Suprapubic skin (tissue), 4 donors: ENCODE results near the gene GAS7. TPM values are rescaled to one million over a fixed set of nuclear protein-coding genes. Genes with fewer than 3 reads are reported as not detected.

Source experiments
- DNase-seq, 2 donors: peaks; one replicate each; pipeline ENCODE4 v3.0.0-alpha.2; 2019; ENCODE audit warnings: low spot score in 2 of 2
- H3K27ac ChIP-seq: fragments of 200-600 bp; sonication (generic); one replicate; pipeline ENCODE4 v1.5.1; 2019
- H3K27me3 ChIP-seq: fragments of 200-600 bp; sonication (generic); one replicate; pipeline ENCODE4 v1.5.1; 2019
- H3K36me3 ChIP-seq: fragments of 200-600 bp; sonication (generic); one replicate; pipeline ENCODE4 v1.5.1; 2019
- H3K4me1 ChIP-seq: fragments of 200-600 bp; sonication (generic); one replicate; pipeline ENCODE4 v1.5.1; 2019
- H3K4me3 ChIP-seq: fragments of 200-600 bp; sonication (generic); one replicate; pipeline ENCODE4 v1.5.1; 2019; ENCODE audit warnings: mild to moderate bottlenecking
- H3K9me3 ChIP-seq: fragments of 200-600 bp; sonication (generic); one replicate; pipeline ENCODE4 v1.5.1; 2019
- CTCF ChIP-seq, 2 donors: fragments of 200-600 bp in 1 of 2; fragments of 450-650 bp in 1 of 2; sonication (generic) in 1 of 2; IDR thresholded peaks; one replicate each; pipeline ENCODE4 v1.5.1; 2016 to 2019; ENCODE audit warnings: antibody characterized with exemption in 2 of 2, mild to moderate bottlenecking in 1 of 2, moderate library complexity in 1 of 2
- EP300 ChIP-seq: sonication (generic); formaldehyde crosslinking; IDR thresholded peaks from one replicate; pipeline ENCODE4 v1.6.1; 2017; ENCODE audit warnings: antibody characterized with exemption
- POLR2A ChIP-seq, 2 donors: fragments of 450-650 bp; IDR thresholded peaks; one replicate each; pipeline ENCODE4 v1.6.1; 2017; ENCODE audit warnings: antibody characterized with exemption in 2 of 2, mild to moderate bottlenecking in 2 of 2, moderate library complexity in 2 of 2
- POLR2AphosphoS5 ChIP-seq, 3 donors: sonication (generic); formaldehyde crosslinking; IDR thresholded peaks; one replicate each; pipeline ENCODE4 v1.6.1; 2017; ENCODE audit warnings: antibody characterized with exemption in 3 of 3
- WGBS: methylation state at CpG from one replicate; pipeline ENCODE4 v1.1.5; 2018; 5-methylcytosine and 5-hydroxymethylcytosine counted together
- total RNA-seq, 4 donors: library from RNA; depleted of rRNA; stranded (reverse); fragments of >200 nt; gene quantifications; one replicate each; pipeline ENCODE4 v1.1.0, GENCODE V29; 2016

Gene GAS7
- total RNA-seq, 4 donors from 2014 or later = 45.7 to 106 (median 74.2) TPM

- 68% methylated on average over 3 of the region's 3 CpGs for WGBS
- H3K4me1 ChIP-seq = peaks cover 55% of the 10 kb centered on the region
- no peaks in the 10 kb centered on the region for H3K9me3 ChIP-seq
- H3K27me3 ChIP-seq = no peaks in the 10 kb centered on the region
- H3K27ac ChIP-seq = peak overlapping the region; percentile 77
- no peak for DNase-seq
- H3K4me3 ChIP-seq = no peak overlapping the region
- no peaks in the 10 kb centered on the region for H3K36me3 ChIP-seq
- TF ChIP-seq CTCF (IDR thresholded peaks at IDR 0.05) (no peak), EP300 (no peak), POLR2AphosphoS5 (IDR thresholded peaks at IDR 0.05) (no peak)
These were observed 127.7 kb downstream of the GAS7 start for GRCh38 chr17:10070690-10071089.

- Histone ChIP-seq H3K27ac (peak overlapping the region; percentile 77), H3K9me3 (no peaks in the 10 kb centered on the region), H3K36me3 (no peaks in the 10 kb centered on the region), H3K4me1 (peaks cover 55% of the 10 kb centered on the region), H3K4me3 (no peak overlapping the region), H3K27me3 (no peaks in the 10 kb centered on the region)
- TF ChIP-seq POLR2A (IDR thresholded peaks at IDR 0.05) = no peak
- TF ChIP-seq POLR2AphosphoS5 (IDR thresholded peaks at IDR 0.05) = peak in 1 of 3 donors; percentile 58
- 26% methylated on average over 5 of the region's 5 CpGs for WGBS
- peak in 1 of 2 donors; percentile 76 for DNase-seq
These were observed 129.1 kb downstream of the GAS7 start for GRCh38 chr17:10069301-10069700.

GRCh38 chr17:10067446-10068143 lies 130.8 kb downstream of the GAS7 start:
- Histone ChIP-seq H3K4me3 (no peak overlapping the region), H3K9me3 (no peaks in the 10 kb centered on the region), H3K36me3 (no peaks in the 10 kb centered on the region), H3K4me1 (peaks cover 52% of the 10 kb centered on the region), H3K27me3 (no peaks in the 10 kb centered on the region), H3K27ac (no peak overlapping the region)
- TF ChIP-seq POLR2AphosphoS5 (IDR thresholded peaks at IDR 0.05) (no peak), POLR2A (IDR thresholded peaks at IDR 0.05) (no peak), CTCF (IDR thresholded peaks at IDR 0.05) (no peak), EP300 (no peak)
- 87% methylated on average over 6 of the region's 8 CpGs for WGBS
- peak in 1 of 2 donors; percentile 32 for DNase-seq

GRCh38 chr17:10064536-10064935 lies 133.9 kb downstream of the GAS7 start:
- 92% methylated on average over 3 of the region's 3 CpGs for WGBS

GRCh38 chr17:10063730-10064241 lies 134.6 kb downstream of the GAS7 start:
- H3K4me1 ChIP-seq = peaks cover 51% of the 10 kb centered on the region
- no peak overlapping the region for H3K27ac ChIP-seq
- H3K9me3 ChIP-seq = no peaks in the 10 kb centered on the region
- TF ChIP-seq POLR2AphosphoS5 (IDR thresholded peaks at IDR 0.05) = peak in 1 of 3 donors; percentile 54
- no peak for TF ChIP-seq CTCF (IDR thresholded peaks at IDR 0.05)
- no peaks in the 10 kb centered on the region for H3K36me3 ChIP-seq
- no peak overlapping the region for H3K4me3 ChIP-seq
- peak in 1 of 2 donors; percentile 75 for DNase-seq
- WGBS = 41% methylated on average over 15 of the region's 17 CpGs
- no peaks in the 10 kb centered on the region for H3K27me3 ChIP-seq

More at GRCh38 chr17:10064536-10064935, 133.9 kb downstream of the GAS7 start:
- no peak overlapping the region for H3K4me3 ChIP-seq
- H3K36me3 ChIP-seq = no peaks in the 10 kb centered on the region
- peaks cover 55% of the 10 kb centered on the region for H3K4me1 ChIP-seq
- no peaks in the 10 kb centered on the region for H3K9me3 ChIP-seq
- no peak overlapping the region for H3K27ac ChIP-seq
- H3K27me3 ChIP-seq = no peaks in the 10 kb centered on the region
- TF ChIP-seq EP300 (no peak), CTCF (IDR thresholded peaks at IDR 0.05) (no peak), POLR2AphosphoS5 (IDR thresholded peaks at IDR 0.05) (no peak), POLR2A (IDR thresholded peaks at IDR 0.05) (no peak)
- DNase-seq = peak in 1 of 2 donors; percentile 5
